Ovary (tissue), 9 donors: ENCODE measurements around the gene PSMC3IP. TPM values are rescaled to one million over a fixed set of nuclear protein-coding genes. Genes with fewer than 3 reads are reported as not detected.
"Not testable (repeated sequence)": the region's sequence is repeated elsewhere in the genome, so short reads cannot be mapped to it uniquely, and the experiment has no call there.

Source experiments
- DNase-seq, 5 donors: peaks; one replicate each; pipeline ENCODE4 v3.0.0-alpha.2; 2019 to 2020
- H3K27ac ChIP-seq, 2 donors: fragments of 200-600 bp; one replicate each; pipeline versions ENCODE4 v1.5.1 to v1.8.0; 2019 to 2022
- H3K27me3 ChIP-seq: fragments of 200-600 bp; one replicate; pipeline ENCODE4 v1.8.0; 2022
- H3K36me3 ChIP-seq: fragments of 200-600 bp; sonication (generic); one replicate; pipeline ENCODE4 v1.5.1; 2019
- H3K4me1 ChIP-seq: one replicate; pipeline ENCODE4 v1.8.1; 2013; ENCODE audit warnings: mild to moderate bottlenecking, moderate library complexity; ENCODE audit not compliant: insufficient read depth
- H3K4me3 ChIP-seq: fragments of 200-600 bp; sonication (generic); one replicate; pipeline ENCODE4 v1.5.1; 2017
- H3K9me3 ChIP-seq, 2 donors: fragments of 200-600 bp in 1 of 2; sonication (generic) in 1 of 2; one replicate each; pipeline versions ENCODE4 v1.5.1 to v1.8.1; 2013 to 2019; ENCODE audit warnings: mild to moderate bottlenecking in 1 of 2, moderate library complexity in 1 of 2
- CTCF ChIP-seq, 3 donors: fragments of 450-650 bp in 2 of 3; fragments of 200-600 bp in 1 of 3; IDR thresholded peaks; one replicate each; pipeline versions ENCODE4 v1.5.1 to v1.8.0; 2016 to 2022; ENCODE audit warnings: antibody characterized with exemption in 3 of 3, mild to moderate bottlenecking in 1 of 3
- EP300 ChIP-seq: sonication (generic); formaldehyde crosslinking; IDR thresholded peaks from one replicate; pipeline ENCODE4 v1.6.1; 2017; ENCODE audit warnings: antibody characterized with exemption
- POLR2A ChIP-seq: fragments of 450-650 bp; IDR thresholded peaks from one replicate; pipeline ENCODE4 v1.6.1; 2017; ENCODE audit warnings: antibody characterized with exemption, mild to moderate bottlenecking, moderate library complexity
- WGBS, 3 donors: extraction: QIAGEN DNeasy Blood & Tissue Kit in 1 of 3; methylation state at CpG; one replicate each; pipeline versions ENCODE4 v1.1.5 to v1.1.7; 2013 to 2017; 5-methylcytosine and 5-hydroxymethylcytosine counted together
- intact Hi-C, 4 donors: fragments of 100-400 bp; cut with DNase I; formaldehyde crosslinking; loops; one replicate each; pipeline versions ENCODE4 v1.11.0 to v1.15.1; 2022 to 2023
- polyA plus RNA-seq, 2 donors: library from polyadenylated mRNA; stranded (reverse); fragments of 200-250 nt in 1 of 2; fragments of 350-450 nt in 1 of 2; fragmentation: Illumina TruSeq in 1 of 2; extraction: RNeasy Lipid Tissue Mini Kit (QIAGEN cat#74804) in 1 of 2; gene quantifications; one replicate each; pipeline ENCODE4 v1.2.3, GENCODE V29; 2013 to 2014
- total RNA-seq, 7 donors: library from RNA; depleted of rRNA in 2 of 7; stranded (reverse); fragments of >200 nt in 2 of 7; fragmentation: NEBNext Ultra II Directional in 3 of 7; extraction: Animal tissue kit (Norgen Biotek cat#: 25700) in 3 of 7; gene quantifications; one replicate each; pipeline versions ENCODE4 v1.1.0 to v1.2.4, GENCODE V29; 2016 to 2023
- donor health status: DM: no; HTN: no; CAD: no; lungs with moderate emphysema.
- donor health status: DM: no; HTN: no; CAD: no.
- donor health status: Bipolar disorder and iron deficiency.
- donor health status: DM: yes; HTN: yes; CAD: no.
- donor health status: DM: no; HTN: no; CAD: no.
- donor health status: DM: yes; HTN: yes; CAD: no.

Gene PSMC3IP
- total and polyA plus RNA-seq, 9 donors: 1.4 to 7.5 (median 4.4) TPM

DNA sequence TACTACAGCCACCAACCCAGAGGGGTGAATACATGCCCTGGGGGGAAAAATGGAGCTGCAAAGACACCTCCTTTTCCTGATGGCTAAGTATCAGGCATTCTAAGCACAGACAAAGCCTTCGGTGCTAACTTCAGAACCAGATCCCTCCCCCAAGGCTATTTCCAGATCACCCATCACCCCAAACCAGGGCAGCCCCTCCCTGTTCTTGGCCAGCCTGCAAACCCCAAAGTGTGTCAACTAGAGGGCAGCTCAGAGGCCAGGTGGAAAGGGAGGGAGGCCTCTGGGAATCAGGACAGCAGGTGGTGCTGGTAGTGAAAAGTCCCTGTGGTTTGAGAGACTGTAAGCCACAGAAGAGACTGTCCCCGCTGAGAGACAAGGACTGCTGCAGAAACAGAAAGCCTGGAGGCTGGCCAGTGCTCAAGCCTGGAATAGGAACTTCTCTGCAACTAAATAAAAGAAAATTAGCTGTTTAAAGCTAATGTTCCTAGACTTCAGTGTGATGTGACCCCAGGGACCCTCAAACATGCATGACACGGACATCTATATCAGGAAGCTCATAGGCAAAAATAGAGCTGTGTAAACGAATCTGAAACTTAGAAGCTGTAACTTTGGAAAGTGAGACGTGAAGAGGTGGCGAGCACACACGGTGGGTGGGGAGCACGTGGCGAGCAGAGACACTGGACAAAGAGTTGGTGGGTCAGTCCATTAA is 41.1 kb upstream of the PSMC3IP start:
- no peak for TF ChIP-seq CTCF (IDR thresholded peaks at IDR 0.05)
- TF ChIP-seq EP300: no peak
- TF ChIP-seq POLR2A: no peak
- Histone ChIP-seq H3K9me3 (no peaks in the 10 kb centered on the region), H3K4me3 (no peak overlapping the region), H3K27me3 (no peaks in the 10 kb centered on the region), H3K27ac (no peak overlapping the region), H3K36me3 (no peaks in the 10 kb centered on the region), H3K4me1 (peaks cover 5% of the 10 kb centered on the region)
- intact Hi-C loops: no loop called here
- 51 to 59% (median 54%) methylated on average over 9 of the region's 9 CpGs for WGBS, 3 donors
- peak in 3 of 5 donors; percentile 20 to 42 (median 20) for DNase-seq

DNA sequence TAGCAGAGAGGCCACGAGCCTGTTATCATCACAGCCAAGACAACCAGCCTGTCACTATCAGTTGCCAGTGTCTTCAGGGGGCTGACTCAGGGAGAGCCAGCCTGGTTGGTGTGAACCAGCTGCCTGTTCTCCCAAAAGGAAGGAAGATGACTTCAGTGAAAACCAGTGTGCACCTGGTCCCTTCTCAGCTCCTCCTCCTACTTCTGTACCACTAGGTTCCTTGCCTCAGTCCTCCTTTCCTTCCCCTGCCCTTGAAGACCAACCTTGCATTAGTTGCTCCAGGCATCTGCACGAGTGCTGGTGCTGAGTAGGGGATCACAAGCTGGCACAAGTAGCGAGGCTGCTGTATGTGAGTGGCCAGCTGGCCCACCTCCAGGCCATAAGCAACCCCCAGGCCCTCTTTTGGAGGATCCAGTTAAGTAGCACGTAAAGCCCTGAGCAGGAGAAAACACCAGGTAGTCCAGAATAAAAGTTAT is 40.5 kb upstream of the PSMC3IP start:
- DNase-seq: no peak
- TF ChIP-seq EP300 (no peak), POLR2A (no peak), CTCF (IDR thresholded peaks at IDR 0.05) (no peak)
- Histone ChIP-seq H3K9me3 (no peaks in the 10 kb centered on the region), H3K27me3 (no peaks in the 10 kb centered on the region), H3K4me3 (no peak overlapping the region), H3K4me1 (peaks cover 5% of the 10 kb centered on the region), H3K27ac (no peak overlapping the region), H3K36me3 (no peaks in the 10 kb centered on the region)
- intact Hi-C loops: no loop called here
- 44 to 57% (median 53%) methylated on average over 4 of the region's 4 CpGs for WGBS, 3 donors

DNA sequence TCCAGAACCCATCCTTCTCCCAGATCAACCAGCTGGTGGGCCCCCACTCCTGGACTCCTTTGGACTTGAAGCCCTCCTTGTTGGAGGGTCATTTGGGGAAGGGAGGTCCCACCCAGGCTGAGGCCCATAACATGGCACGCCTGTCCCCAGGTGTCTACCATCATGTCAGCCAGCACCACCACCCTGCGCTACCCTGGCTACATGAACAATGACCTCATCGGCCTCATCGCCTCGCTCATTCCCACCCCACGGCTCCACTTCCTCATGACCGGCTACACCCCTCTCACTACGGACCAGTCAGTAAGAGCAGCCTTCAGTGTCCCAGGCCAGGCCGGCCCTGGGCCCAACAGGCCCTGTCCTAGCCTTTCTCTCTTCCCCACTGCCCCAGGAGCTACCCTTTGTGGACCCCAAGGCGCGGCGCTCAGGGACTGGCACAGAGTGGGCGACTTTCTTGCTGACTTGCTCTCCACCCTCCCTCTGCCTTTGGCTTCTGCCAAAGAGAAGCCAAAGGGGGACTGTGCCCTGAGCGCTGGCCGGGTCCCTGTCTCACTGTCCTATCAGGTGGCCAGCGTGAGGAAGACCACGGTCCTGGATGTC is 36.3 kb upstream of the PSMC3IP start:
- TF ChIP-seq CTCF (IDR thresholded peaks at IDR 0.05): no peak
- no peak for TF ChIP-seq POLR2A
- no peak for TF ChIP-seq EP300
- no peak overlapping the region for H3K27ac ChIP-seq
- no peaks in the 10 kb centered on the region for H3K27me3 ChIP-seq
- no peak overlapping the region for H3K4me3 ChIP-seq
- DNase-seq: no peak
- WGBS, 3 donors: 95% methylated on average over 17 of the region's 17 CpGs
- no peaks in the 10 kb centered on the region for H3K36me3 ChIP-seq
- peaks cover 7% of the 10 kb centered on the region for H3K4me1 ChIP-seq
- no peaks in the 10 kb centered on the region for H3K9me3 ChIP-seq
- intact Hi-C loops: no loop called here

DNA sequence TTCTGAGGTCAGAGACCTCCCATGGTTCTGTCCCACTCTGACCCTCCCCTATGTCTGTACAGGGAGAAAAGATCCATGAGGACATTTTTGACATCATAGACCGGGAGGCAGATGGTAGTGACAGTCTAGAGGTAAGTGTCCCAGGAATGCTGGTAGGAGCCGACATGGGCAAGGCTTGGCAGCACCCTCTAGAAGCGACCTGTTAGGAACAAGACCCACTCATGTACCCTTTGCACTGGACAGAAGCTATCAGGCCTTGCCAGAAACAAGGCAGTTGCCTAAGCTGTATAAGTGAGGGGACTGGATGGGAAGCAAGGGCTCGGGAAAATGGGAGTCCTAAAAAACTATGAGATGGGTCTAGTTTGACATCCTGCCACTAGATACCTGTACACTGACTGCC is 34.5 kb upstream of the PSMC3IP start:
- H3K27me3 ChIP-seq: no peaks in the 10 kb centered on the region
- no peak overlapping the region for H3K4me3 ChIP-seq
- WGBS, 3 donors: 92 to 97% (median 96%) methylated on average over 4 of the region's 4 CpGs
- no peak overlapping the region for H3K27ac ChIP-seq
- intact Hi-C loops: no loop called here
- H3K36me3 ChIP-seq: no peaks in the 10 kb centered on the region
- H3K9me3 ChIP-seq: no peaks in the 10 kb centered on the region
- TF ChIP-seq POLR2A: no peak
- TF ChIP-seq EP300: no peak
- no peak for TF ChIP-seq CTCF (IDR thresholded peaks at IDR 0.05)
- no peak for DNase-seq
- peaks cover 3% of the 10 kb centered on the region for H3K4me1 ChIP-seq

DNA sequence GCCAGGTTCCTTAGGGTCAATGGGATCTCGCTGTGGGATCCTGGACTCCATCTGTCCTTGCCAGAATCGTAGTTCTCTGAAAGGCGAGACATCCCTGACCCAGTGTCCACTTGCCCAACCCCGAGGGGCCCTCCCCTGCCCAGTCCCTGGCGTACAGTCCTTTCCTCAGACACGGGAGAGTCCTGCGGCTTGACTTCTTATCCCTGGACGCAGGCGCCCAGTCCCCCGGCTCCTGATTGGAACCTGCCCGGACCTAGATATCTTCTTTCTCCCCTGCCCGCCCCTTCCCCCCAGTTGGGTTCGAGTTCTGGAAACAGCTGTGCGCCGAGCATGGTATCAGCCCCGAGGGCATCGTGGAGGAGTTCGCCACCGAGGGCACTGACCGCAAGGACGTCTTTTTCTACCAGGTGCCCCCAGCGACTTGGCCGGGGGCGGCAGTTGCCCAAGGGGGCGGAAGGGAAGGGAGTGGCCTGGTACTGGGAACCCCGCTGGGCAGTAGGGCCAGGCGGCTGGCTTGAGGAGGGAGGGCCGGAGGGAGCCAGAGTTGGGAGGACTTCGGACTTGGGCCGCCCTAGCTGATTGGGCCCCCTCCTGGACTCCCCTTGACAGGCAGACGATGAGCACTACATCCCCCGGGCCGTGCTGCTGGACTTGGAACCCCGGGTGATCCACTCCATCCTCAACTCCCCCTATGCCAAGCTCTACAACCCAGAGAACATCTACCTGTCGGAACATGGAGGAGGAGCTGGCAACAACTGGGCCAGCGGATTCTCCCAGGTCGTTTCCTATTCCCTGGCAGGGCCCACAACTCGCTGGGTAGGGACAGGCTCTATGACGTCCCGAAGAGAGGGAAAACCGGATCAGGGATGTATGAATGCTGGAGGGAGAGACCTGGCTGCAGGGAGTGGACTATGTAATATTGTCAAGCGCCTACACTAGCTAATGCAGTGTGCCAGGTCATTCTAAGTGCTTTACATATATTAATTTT is 32.6 kb upstream of the PSMC3IP start:
- intact Hi-C loops: loop anchor here in 3 of 4 donors (2.0 to 10.0 kb wide), 4 partner anchors 55 to 72 kb away; partner anchors contain the start of genes CCR10 (in 2 of the 3), CNTNAP1 (in 1 of the 3) and PLEKHH3 (in 1 of the 3)
- DNase-seq: peak in 1 of 5 donors; percentile 62
- not testable (repeated sequence) for H3K36me3 ChIP-seq, H3K27me3 ChIP-seq, H3K4me1 ChIP-seq, H3K9me3 ChIP-seq
- Histone ChIP-seq H3K27ac (peak overlapping the region in 1 of 2 donors; percentile 16), H3K4me3 (peak overlapping the region; percentile 82)
- 7 to 15% (median 10%) methylated on average over 26 to 37 of the region's 42 CpGs for WGBS, 3 donors
